H4 (cell line): Measurements from ENCODE around the gene GNL2. TPM values are rescaled to one million over a fixed set of nuclear protein-coding genes. Genes with fewer than 3 reads are reported as not detected.
"Not testable (repeated sequence)": the region's sequence is repeated elsewhere in the genome, so short reads cannot be mapped to it uniquely, and the experiment has no call there.

Experiments used
- DNase-seq: peaks from one replicate; pipeline ENCODE4 v3.0.0-alpha.2; 2015; ENCODE audit warnings: low spot score
- total RNA-seq: library from RNA; depleted of rRNA; stranded (reverse); fragments of >200 nt; shearing (Covaris generic); gene quantifications from 2 replicates; pipeline ENCODE4 v1.2.3, GENCODE V29; 2014

GNL2 gene
- total RNA-seq, 1 experiment from 2014 or later = 55.3 TPM

DNA sequence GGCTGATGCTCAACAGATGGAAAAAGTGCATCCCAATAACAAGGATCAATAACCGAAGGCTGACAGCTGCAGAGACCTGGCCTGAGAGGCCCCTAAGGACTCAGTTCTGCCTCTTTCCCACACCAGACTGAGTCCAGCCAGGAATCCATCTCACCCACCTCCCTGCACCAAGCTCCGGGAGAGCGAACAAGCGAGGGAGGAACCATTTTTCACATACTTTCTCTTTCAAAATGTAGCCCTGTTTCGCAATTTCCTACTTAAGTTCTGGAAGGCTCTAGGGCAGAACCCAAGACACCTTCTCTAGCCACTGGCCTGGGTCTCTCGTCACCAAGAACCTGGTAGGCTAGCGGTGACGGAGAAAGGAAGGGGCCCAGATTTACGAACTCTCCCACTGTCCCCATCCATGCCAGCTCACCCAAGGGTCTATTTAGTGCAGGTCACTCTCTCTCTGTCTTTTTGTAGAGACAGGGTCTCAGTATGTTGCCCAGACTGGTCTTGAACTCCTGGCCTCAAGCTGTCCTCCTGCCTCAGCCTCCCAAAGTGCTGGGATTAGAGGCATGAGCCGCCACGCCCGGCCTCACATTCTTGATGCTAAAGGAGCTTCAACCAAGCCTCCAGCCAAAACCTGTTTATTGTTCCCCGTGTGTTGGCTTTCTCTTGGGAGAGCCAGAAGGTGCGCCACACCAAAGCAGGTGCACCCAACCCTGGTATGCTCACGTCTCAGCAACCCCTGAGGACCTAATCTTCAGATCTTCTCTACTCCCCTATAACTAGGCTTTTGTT is 10.9 kb upstream of the GNL2 start:
- no peak for DNase-seq

DNA sequence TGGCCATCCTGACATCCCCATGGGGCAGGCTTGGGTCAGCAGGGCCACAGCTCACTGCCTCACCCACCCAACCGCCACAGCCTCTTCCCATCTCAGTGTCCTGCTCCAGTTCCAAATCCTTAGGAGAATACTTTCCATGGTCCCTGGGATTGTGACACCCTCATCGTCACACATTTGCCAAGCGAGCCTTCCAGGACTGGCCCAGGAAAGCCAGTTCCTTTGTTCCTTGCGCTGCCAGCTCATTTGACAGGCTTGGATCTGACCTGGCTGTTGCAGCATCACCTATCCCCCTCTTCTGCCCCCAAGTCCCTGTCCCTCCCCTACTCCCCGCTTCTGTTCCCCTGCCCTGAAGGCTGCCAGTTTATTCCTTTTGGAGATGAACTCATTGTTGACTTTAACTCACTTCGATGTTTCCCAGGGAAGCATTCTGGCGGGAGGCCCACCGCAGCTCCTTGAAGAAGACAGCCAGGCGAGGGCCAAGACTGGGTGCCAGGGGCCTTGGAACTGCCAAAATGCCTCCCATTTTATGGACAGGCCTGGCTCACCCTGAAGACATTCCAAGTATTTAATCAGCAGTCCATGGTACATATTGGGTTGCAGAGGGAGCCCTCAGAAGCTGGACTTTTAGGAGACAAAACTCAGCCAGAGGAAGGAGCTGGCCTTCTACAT is 10.2 kb upstream of the GNL2 start:
- DNase-seq = no peak

DNA sequence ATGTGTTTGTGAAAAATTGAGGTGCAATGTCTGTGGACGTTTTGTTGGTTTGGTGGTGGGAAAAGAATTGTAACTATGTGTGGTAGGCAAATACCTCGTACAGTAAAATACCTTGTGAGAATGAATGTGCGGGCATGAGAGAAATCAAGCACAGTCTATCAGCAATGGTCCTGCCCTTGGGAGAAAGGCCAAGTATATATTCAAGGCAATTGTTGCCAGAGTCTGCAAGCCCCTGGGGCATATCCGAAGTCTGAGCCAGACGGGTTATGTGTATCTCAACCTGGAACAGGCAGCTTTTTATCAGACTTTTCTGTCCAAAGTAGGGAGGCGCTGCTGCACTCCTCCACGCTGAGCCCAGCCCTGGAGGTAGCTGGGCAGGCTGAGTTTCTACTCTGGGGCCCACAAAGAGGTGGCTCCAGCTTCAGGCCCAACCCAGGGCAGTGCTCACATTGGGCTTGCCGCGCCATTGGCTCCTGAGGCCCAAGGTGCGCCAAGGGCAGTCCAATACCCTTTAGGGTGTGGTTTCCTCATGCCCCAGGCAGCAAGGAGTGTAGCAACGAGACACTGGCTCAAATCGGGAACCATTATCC is 9.4 kb upstream of the GNL2 start:
- no peak for DNase-seq

DNA sequence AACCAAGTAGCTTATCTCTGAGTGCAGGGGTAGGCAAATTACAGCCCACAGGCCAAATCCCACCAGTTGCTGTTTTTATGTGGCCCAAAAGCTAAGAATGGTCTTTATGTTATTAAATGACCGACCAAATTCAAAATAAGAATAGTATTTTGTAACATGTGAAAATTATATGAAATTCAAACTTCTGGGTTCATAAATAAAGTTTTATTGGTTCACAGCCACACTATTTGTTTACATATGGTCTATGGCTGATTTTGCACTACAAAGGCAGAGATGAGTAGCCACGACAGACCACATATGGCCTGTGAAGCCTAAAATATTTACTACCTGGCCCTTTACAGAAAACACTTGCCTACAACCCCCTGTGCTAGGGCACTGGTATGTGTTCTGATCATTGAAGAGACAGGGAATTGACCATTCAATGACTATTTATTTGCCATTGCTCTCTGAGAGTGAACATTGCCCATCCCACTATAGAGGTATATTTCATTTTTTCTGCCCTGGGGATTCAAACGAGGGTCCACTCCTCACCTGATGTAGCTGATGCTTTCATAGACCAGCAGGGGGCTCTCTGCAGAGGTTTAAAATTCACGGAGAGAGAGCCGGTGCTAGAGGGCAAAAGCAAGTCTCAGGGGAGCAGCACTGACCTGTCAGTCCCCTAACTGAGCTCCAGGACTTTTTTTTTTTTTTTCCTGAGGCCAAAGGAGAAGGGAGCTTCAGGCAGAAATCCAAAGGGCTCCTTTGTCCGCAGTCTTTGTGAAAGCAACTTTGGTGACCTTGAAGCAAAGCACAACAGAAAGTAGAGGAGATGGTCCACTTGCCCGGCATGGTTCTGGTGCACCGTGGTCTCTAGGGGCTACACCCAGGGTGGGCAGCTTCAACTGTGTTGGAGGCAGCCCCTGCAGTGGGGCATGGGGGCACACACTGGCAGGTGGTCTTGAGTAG is 7.3 kb upstream of the GNL2 start:
- no peak for DNase-seq

DNA sequence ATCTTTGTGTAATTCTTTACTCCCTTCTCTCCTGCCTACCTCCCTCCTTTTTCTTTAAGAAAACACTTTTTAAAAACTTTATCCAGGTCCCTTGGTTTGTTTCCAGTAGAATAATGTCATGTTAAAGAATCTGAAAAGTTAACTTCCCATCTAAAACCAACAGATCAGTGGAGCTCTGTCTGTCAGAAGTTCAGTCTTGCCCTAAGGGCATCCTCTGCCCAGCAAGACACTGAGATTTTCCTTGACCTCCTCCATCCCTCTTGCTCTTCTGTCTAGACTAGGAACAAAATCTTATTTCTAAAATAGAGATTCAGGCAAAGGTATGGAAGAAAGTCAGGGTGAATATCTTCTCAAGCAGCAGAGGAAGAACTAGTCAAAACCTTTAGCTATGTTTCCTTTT is 5.7 kb upstream of the GNL2 start:
- DNase-seq = no peak

DNA sequence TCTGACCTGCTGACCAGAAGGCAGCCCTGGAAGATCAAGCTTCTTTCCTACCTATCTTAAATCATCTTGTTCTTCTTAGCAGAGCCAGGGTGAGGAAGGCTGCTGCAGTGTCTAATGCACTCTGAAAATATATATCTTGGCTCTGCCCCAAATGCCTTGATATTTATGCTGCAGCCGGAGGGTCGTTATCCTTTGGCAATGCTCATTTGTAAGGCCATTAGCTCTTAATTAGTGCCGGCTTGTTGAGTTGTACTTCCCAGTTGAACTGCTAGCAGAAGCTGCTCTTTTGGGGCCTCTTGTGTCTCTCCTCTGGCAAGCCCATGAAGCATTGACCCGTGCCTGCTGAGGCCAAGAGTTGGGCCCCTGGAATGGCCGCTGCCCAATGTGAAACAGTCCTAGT is 4.2 kb upstream of the GNL2 start:
- no peak for DNase-seq

DNA sequence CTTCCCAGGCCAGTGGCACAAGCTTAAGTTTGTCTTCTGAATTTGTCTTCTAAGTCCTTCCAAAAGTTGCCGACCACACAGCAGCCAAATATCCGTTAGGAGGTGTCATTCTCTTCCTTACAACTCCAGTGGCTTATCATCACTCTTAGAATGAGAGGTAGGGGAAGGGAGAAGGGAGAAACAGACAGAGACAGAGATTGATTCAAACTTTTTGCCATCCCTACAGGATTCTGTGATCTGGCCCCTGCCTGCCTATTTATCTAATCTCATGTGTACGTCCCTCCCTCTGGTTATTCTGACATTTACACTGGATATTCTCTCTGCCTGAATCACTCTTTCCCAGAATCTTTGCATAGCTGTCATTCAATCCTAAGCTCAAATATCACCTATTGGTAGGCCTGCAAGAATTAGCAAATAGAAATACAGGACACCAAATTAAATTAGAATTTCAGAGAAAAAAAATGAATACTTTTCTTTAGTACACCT is 488 bp upstream of the GNL2 start:
- no peak for DNase-seq

DNA sequence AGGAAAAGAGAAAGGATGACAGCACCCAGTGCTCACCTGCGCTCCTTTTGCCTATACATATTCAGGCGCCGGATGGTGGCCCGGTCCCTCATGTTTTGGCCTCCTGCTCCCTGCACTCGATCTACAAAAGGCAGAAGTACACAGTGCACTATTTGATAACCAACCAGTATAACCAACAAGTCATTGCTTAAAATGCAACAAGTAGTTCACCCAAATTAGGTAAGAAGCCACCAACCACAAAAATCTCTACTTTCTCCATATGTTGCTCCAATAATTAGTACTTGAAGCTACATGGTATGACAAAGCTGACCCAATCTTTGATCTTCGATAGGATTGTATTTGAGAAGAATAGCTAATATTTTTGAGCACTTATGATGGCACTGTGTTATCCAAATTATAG is 2.0 kb downstream of the GNL2 start:
- no peak for DNase-seq

DNA sequence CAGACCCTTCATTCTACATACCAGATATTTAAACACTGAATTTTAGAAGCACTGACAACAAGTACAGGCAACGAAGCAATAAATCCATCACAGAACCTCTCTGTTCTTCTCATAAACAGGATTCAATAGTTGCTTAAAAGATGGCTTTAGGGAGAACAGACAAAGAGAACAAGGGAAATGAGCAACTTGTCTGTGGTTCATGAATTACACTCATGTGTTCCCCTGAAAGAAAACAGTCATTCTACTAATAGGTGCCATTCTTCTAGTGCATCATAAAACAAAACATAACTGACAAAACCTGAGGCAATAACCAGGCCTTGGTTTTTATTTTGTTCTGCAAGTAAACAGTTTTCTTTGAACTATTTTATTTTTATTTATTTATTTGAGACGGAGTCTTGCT is 6.8 kb downstream of the GNL2 start:
- no peak for DNase-seq

DNA sequence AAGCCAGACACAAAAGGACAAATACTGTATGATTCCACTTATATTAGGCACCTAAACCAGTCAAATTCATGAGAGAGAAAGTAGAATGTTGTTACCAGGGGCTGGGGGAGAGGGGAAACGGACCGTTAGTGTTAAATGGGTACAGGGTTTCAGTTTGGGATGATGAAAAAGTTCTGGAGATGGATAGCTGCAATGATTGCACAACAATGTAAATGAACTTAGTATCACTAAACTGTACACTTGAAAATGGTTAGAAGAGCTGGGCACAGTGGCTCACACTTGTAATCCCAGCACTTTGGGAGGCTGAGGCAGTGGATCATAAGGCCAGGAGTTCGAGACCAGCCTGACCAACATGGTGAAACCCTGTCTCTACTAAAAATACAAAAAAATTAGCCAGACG is 11.2 kb downstream of the GNL2 start:
- not testable (repeated sequence) for DNase-seq

DNA sequence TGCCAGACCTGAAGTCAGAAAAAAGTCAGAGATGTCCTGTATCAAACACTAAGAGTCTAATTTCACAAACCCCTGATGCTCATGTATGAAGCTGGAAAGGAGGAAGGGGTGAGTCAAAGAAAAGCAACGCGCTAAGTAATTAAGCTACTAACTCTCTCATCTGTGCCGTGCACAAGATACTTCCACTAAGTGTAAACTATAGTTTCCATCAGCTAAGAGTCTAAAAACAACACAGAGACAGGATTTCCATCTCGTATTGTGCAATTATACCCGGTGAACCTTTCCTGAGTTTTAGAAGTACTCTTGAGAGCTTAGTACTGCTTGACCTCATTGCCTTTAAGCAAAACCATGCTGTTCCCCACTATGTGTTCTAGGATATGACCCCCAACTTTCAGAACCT is 20.0 kb downstream of the GNL2 start:
- DNase-seq = no peak

DNA sequence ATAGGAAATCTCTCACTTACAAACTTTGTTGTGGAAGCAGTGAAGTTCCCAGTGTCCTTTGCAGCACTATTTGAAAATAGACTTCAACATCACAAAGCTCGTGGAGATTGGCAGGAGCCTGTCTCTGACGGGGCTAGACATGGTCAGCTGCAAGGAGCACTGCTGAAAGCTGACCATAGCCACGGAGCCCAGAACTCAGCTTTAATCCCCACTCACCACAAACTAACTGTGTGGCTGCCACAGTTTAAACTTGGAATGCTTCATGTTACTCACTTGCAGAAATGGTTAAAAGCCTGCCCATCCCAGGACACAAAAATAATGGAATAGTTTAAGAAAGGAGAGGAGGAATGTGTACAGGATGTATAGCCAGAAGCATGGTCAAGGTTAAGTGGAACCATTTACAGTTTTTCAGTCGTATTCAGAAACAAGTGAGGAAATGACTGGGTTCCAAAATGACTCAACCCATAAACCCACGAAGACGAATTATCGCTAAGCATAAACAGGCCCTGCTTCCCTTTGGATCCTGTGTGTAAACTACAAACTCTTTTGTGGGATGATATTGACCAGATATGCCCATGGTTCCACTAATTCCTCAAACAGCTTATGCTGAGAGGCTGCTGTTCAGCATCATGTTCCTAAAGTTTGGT is 20.8 kb downstream of the GNL2 start:
- DNase-seq = peak; percentile 18

DNA sequence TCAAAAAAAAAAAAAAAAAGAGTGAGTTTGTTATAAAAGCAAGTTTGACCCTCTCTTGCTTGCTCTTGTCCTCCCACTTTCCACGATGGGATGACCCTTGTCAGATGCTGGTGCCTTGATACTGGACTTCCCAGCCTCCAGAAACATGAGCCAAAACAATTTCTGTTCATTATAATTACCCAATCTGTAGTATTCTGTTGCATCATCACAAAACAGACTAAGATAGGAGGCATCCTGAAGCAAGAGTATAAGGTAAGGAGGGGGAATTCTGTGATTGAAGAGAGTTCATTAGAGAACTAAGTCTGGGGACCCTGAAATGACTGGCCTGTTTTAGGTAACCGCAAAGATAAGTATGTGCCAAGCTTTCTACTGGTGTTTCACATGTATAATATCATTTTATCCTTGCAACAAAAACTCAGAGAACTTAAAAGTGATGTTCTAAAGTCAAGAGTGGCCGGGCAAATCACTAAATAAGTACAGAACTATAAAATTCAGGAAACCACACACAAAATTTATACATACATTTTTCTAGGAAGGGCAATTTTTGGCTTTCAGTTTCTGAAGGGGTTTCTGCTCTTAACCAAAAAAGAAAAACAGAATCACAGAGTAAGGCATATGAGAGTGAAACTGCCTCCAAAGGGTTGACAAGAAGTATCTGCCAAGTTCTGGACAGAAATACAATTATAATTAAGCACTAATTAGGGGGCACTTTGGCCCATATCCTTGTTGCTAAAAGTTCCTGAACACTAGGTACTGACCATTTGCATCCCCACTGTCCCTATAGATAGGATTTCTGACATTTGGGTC is 25.0 kb downstream of the GNL2 start:
- no peak for DNase-seq

DNA sequence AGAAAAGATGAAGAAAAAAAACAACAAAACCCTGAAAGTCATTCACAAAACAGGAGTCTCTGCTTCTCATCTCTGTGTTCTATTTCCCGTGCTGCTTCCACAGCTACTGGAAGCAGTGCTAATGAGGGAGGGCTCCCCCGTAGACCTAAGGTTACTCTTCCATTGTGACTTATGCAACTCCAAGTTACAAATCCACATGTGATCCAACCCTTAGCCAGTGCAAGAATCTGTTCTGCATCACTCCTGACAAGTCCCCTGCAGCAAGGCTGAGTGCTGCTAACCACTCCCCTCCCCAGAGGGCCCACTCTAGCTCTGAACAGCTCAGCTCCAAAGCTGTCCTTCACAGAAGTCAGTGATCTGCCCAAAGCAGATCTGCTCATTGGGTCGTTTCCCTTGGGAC is 28.7 kb downstream of the GNL2 start:
- no peak for DNase-seq

DNA sequence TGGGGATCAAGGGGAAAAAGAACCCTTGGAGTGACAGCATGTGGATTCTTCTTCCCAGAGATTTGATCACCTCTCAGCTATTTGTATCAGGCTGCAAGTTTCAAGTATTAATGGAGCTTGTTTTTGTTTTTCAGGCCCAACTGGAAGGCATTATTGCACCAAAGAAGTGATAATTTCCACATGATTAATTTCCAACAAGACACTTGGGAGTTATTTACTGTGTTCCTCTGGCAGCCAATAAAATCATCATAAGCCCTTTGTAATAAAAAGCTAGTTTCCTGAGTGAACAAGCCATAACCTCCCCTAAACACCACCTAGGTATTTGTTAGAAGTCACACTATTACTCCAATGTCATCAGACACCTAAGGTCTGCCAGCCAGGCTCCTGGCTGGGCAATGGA is 30.8 kb downstream of the GNL2 start:
- DNase-seq = no peak

DNA sequence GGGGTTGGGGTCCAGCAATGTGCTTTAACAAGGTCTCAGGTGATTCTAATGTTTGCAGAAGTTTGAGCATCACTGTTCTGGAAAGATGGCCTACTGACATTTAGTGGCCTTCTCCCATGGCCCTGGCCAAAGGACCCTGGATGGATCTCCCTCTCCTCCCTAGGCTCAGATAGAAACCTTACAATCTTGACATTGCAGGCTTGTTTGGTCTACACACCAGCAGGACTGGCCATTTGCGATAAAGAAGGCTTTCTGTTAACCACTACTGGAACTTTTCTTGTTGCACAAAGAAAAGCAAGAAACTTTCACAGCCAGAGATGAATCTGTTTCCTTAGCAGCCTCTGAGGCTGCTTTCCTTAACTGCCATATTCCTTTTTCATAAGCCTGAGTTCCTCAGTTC is 32.8 kb downstream of the GNL2 start:
- no peak for DNase-seq

DNA sequence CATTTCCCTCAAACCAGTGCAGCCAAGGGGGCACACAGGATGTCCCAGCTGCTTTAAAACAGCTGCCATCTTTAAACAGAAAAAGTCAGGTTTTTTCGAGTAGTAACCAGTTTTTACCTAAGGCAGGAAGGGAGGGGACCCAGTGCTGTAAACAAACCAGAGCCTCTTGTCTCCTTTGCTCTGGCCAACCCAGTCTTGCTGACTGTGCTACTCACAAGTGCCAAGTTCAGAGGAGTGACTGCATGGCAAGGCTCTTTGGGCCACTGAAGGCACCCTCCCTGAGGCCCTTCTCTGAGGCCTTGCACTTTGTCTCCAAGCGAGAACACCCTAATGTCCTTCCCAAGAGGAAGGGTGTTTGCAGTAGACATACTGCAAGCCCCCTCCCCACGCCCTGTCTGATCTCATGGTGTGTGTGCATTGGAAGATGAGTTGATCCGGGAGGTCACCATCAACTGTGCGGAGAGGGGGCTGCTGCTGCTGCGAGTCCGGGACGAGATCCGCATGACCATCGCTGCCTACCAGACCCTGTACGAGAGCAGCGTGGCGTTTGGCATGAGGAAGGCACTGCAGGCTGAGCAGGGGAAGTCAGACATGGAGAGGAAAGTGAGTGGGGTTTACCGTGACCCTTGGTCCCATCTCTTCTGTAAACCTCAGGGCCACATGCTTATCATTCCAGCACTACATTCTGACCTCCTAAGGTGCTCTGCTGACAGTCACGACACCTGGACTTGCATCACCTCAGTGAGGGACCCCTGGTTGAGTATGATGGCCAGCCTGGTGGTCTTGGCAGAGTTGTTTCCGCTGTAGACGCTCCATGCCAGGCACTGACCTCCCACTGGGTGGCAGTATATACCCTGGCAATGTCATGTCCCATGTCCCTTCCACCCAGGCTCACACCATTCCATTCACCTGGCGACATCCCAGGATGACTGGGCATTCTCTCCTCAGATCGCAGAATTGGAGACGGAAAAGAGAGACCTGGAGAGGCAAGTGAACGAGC is 34.3 kb downstream of the GNL2 start:
- peak; percentile 53 for DNase-seq

DNA sequence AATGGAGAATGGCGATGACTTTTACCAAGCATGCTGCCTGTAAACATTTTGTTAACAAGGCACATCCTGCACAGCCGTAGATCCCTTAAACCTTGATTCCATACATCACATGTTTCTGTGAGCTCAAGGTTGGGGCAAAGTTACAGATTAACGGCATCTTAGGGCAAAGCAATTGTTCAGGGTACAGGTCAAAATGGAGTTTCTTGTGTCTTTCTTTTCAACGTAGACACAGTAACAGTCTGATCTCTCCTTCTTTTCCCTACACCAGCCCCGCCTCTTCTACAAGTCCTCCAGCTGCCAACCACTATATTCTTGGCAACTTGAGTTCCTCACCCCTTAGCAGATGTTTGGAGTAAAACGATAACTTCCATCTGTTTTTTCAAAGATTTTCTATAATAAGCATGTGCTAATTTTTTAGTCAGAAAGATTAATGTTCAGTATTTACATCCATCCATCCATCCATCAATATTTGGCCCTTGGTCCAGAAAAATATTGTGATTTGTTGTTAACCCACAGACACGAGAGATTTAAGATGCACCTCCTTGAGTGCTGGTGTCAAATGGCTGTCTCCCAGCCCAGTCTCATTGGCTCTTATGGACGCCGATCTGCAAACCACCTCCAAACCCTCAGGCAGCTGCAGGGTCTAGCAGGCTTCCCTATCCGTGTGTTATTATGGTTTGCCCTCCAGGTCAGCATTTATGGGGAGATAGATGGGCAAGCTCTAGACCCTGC is 35.2 kb downstream of the GNL2 start:
- DNase-seq = no peak

DNA sequence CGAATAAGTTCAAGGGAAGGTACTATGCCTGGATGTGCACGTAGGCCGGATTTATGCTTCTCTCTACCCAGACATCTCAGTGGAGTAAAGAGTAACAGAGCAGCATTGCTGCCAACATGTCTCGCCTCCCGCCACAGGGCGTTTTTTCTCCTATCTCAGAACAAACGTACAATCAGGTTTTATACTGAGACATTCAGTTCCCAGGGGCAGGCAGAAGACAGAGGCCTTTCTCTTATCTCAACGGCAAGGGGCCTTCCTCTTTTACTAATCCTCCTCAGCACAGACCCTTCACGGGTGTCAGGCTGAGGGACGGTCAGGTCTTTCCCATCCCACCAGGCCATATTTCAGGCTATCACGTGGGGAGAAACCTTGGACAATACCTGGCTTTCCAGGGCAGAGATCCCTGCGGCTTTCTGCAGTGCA is 35.8 kb downstream of the GNL2 start:
- not testable (repeated sequence) for DNase-seq
